SH-SY5Y (cell line): ENCODE measurements around the gene LAMP1.

ENCODE experiments used
- GATA2 ChIP-seq: IDR thresholded peaks from 2 replicates; pipeline ENCODE4 v1.6.1; 2011; ENCODE audit warnings: mild to moderate bottlenecking, low read depth, low read length
- GATA3 ChIP-seq: IDR thresholded peaks from 2 replicates; pipeline ENCODE4 v1.6.1; 2011; ENCODE audit warnings: low read depth, mild to moderate bottlenecking, low read length, moderate library complexity

DNA sequence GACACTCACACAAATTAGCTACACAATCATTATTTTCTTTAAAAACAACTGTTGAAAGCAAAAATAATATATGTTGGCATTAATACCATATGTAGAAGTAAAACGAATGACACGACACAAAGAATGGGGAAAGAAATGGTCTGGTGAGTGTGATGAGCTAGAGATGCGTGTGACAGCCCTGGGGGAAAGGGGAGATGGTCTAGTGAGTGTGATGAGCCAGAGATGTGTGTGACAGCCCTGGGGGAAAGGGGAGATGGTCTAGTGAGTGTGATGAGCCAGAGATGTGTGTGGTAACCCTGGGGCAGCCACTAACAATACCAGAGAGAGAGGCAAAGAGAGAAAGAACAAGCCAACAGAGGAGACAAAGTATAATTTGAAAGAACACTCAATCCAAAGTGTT is 22.3 kb upstream of the LAMP1 start:
- TF ChIP-seq GATA3: no peak
- no peak for TF ChIP-seq GATA2
